T-helper 1 cell treated with Interleukin-12 subunit alpha and Interleukin-12 subunit beta and Interleukin-4 antibody, amounts not matched to agents 30 μg/mL and 1 μg/mL, for 36 hours (primary cell): ENCODE data around the gene SLC26A8.
"Not testable (repeated sequence)": the region's sequence is repeated elsewhere in the genome, so short reads cannot be mapped to it uniquely, and the experiment has no call there.

Experiments used
- H3K27ac Mint-ChIP-seq: one replicate; pipeline ENCODE4 v1.8.0; 2021; ENCODE audit warnings: mild to moderate bottlenecking, mixed read lengths
- H3K27me3 Mint-ChIP-seq: one replicate; pipeline ENCODE4 v1.8.0; 2021; ENCODE audit warnings: low read depth, mixed read lengths
- H3K36me3 Mint-ChIP-seq: one replicate; pipeline ENCODE4 v1.8.0; 2021; ENCODE audit warnings: low read depth, mixed read lengths
- H3K4me1 Mint-ChIP-seq: one replicate; pipeline ENCODE4 v1.8.0; 2021; ENCODE audit warnings: low read depth, mixed read lengths
- H3K4me3 Mint-ChIP-seq: one replicate; pipeline ENCODE4 v1.8.0; 2021; ENCODE audit warnings: mild to moderate bottlenecking, moderate library complexity, mixed read lengths
- H3K9me3 Mint-ChIP-seq: one replicate; pipeline ENCODE4 v1.8.0; 2021; ENCODE audit warnings: mixed read lengths

The SLC26A8 gene

DNA sequence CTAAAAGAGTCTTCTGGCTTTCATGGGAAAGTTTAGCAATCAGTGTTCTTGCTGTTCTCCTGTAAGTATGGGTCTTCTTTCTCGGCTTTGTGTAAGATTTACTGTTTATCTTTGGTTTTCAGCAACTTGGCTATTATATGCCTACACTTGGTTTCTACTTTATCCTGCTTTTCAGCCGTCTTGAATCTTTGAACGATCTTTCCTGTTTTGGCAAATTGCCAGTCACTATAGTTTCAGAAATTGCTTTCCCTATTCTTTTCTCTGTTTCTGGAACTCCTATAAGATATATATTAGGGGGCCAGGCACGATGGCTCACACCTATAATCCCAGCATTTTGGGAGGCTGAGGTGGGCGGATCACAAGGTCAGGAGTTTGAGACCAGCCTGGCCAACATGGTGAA lies 89.0 kb downstream of the SLC26A8 start:
- Mint-ChIP-seq H3K27me3 (peaks cover 17% of the 10 kb centered on the region), H3K9me3 (peaks cover 3% of the 10 kb centered on the region), H3K27ac (no peak overlapping the region), H3K36me3 (no peaks in the 10 kb centered on the region), H3K4me1 (no peaks in the 10 kb centered on the region), H3K4me3 (no peak overlapping the region)

GRCh38 chr6:35933844-35934243 lies 90.6 kb downstream of the SLC26A8 start:
- peaks cover 3% of the 10 kb centered on the region for H3K9me3 Mint-ChIP-seq
- H3K4me1 Mint-ChIP-seq = no peaks in the 10 kb centered on the region
- peaks cover 12% of the 10 kb centered on the region for H3K27me3 Mint-ChIP-seq
- H3K27ac Mint-ChIP-seq = no peak overlapping the region
- no peaks in the 10 kb centered on the region for H3K36me3 Mint-ChIP-seq
- H3K4me3 Mint-ChIP-seq = no peak overlapping the region

DNA sequence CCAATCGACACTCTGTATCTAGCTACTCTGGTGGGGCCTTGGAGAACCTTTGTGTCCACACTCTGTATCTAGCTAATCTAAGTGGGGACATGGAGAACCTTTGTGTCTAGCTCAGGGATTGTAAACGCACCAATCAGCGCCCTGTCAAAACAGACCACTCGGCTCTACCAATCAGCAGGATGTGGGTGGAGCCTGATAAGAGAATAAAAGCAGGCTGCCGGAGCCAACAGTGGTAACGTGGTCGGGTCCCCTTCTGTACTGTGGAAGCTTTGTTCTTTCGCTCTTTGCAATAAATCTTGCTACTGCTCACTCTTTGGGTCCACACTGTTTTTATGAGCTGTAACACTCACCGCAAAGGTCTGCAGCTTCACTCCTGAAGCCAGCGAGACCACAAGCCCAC lies 92.6 kb downstream of the SLC26A8 start:
- H3K4me3 Mint-ChIP-seq, H3K27me3 Mint-ChIP-seq, H3K9me3 Mint-ChIP-seq, H3K27ac Mint-ChIP-seq, H3K4me1 Mint-ChIP-seq, H3K36me3 Mint-ChIP-seq: not testable (repeated sequence)

DNA sequence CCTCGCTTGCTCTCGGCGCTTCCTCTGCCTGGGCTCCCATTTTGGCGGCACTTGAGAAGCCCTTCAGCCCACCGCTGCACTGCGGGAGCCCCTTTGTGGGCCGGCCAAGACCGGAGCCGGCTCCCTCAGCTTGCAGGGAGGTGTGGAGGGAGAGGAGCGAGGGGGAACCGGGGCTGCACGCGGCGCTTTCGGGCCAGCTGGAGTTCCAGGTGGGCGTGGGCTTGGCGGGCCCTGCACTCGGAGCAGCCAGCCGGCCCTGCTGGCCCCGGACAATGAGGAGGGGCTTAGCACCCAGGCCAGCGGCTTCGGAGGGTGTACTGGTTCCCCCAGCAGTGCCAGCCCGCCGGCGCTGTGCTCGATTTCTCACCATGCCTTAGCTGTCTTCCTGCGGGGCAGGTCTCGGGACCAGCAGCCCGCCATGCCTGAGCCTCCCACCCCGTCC lies 93.3 kb downstream of the SLC26A8 start:
- Mint-ChIP-seq H3K27ac (no peak overlapping the region), H3K36me3 (no peaks in the 10 kb centered on the region), H3K4me3 (no peak overlapping the region), H3K4me1 (no peaks in the 10 kb centered on the region), H3K9me3 (no peaks in the 10 kb centered on the region), H3K27me3 (peaks cover 6% of the 10 kb centered on the region)

DNA sequence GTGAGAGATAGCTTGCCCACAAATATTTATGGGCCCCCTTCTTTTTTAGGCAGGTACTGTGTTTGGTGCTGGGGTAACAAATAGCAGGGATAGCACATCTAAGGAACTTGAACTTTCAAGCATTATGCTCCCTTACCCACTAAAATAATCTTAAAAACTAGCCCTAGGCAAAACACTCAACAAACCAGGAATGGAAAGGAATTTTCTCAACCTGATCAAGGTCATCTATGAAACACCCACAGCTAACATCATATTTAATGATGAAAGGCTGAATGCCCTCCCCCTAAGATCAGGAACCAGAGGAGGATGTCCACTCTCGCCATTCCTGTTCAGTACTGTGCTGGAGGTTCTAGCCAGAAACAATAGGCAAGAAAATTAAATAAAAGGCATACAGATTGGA lies 94.8 kb downstream of the SLC26A8 start:
- Mint-ChIP-seq H3K27ac (no peak overlapping the region), H3K27me3 (no peaks in the 10 kb centered on the region), H3K36me3 (peaks cover 2% of the 10 kb centered on the region), H3K4me3 (no peak overlapping the region), H3K4me1 (peaks cover 3% of the 10 kb centered on the region), H3K9me3 (no peaks in the 10 kb centered on the region)

- no peak overlapping the region for H3K4me3 Mint-ChIP-seq
- H3K27ac Mint-ChIP-seq = no peak overlapping the region
- no peaks in the 10 kb centered on the region for H3K27me3 Mint-ChIP-seq
- peaks cover 3% of the 10 kb centered on the region for H3K36me3 Mint-ChIP-seq
- H3K9me3 Mint-ChIP-seq = no peaks in the 10 kb centered on the region
- H3K4me1 Mint-ChIP-seq = peaks cover 15% of the 10 kb centered on the region
Observed at GRCh38 chr6:35926509-35927215, 97.8 kb downstream of the SLC26A8 start.

DNA sequence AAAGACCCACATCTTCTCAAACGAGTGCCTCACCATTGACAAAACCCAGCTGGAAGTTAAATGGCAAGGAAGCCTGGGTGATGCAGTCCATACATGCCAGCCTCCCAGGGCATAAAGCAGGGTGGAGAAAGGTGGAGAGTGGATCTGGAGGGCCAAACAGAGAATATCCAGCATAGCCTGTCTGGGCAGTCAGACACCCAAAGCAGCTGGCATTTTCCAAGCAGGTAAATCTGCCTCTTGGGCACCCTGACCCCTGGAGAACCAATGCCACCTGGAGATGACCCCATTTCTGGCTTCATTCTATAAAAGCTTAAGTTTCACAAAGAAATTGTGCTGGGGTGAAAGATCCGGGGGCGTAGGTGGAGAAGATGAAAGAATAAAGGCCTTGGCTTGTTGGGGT lies 98.5 kb downstream of the SLC26A8 start:
- Mint-ChIP-seq H3K9me3 (no peaks in the 10 kb centered on the region), H3K4me1 (peaks cover 18% of the 10 kb centered on the region), H3K27me3 (no peaks in the 10 kb centered on the region), H3K4me3 (no peak overlapping the region), H3K36me3 (peaks cover 3% of the 10 kb centered on the region), H3K27ac (no peak overlapping the region)

DNA sequence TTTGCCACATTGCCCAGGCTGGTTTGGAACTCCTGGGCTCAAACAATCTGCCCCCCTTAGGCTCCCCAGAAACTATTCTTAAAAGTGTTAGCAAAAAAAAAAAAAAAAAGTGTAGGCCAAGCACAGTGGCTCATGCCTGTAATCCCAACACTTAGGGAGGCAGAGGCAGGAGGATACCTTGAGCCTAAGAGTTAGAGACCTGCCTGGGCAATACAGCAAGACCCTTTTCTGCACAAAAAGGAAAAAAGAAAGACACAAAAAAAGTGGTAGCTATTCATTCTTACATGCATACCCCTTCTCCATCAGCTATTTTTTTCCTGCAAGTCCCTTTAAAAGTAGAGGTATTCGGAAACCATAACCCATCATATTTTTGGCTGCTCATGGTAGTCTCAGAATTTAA lies 100.3 kb downstream of the SLC26A8 start:
- Mint-ChIP-seq H3K4me3 (no peak overlapping the region), H3K27ac (no peak overlapping the region), H3K27me3 (no peaks in the 10 kb centered on the region), H3K9me3 (no peaks in the 10 kb centered on the region), H3K4me1 (peaks cover 25% of the 10 kb centered on the region), H3K36me3 (peaks cover 9% of the 10 kb centered on the region)

DNA sequence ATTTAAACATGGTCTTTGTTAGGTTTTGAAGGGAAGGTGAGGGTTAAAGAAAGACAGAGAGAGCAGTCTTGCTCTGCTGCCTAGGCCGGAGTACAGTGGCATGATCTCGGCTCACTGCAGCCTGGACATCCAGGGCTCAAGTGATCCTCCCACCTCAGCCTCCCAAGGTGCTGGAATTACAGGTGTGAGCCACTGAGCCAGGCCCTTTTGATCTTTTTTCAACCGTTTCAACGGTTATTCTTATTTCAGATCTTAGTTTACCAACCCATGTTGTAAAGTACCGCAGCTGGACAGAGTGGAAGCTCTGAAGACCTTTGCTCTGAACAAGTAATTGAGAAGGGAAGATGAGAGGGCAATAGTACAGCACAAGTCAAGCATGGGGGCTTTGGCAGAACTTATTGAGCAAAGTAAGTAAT lies 102.3 kb downstream of the SLC26A8 start:
- no peaks in the 10 kb centered on the region for H3K27me3 Mint-ChIP-seq
- H3K9me3 Mint-ChIP-seq = no peaks in the 10 kb centered on the region
- H3K4me3 Mint-ChIP-seq = peak overlapping the region; percentile 96
- H3K36me3 Mint-ChIP-seq = peaks cover 11% of the 10 kb centered on the region
- no peak overlapping the region for H3K27ac Mint-ChIP-seq
- H3K4me1 Mint-ChIP-seq = peaks cover 40% of the 10 kb centered on the region

DNA sequence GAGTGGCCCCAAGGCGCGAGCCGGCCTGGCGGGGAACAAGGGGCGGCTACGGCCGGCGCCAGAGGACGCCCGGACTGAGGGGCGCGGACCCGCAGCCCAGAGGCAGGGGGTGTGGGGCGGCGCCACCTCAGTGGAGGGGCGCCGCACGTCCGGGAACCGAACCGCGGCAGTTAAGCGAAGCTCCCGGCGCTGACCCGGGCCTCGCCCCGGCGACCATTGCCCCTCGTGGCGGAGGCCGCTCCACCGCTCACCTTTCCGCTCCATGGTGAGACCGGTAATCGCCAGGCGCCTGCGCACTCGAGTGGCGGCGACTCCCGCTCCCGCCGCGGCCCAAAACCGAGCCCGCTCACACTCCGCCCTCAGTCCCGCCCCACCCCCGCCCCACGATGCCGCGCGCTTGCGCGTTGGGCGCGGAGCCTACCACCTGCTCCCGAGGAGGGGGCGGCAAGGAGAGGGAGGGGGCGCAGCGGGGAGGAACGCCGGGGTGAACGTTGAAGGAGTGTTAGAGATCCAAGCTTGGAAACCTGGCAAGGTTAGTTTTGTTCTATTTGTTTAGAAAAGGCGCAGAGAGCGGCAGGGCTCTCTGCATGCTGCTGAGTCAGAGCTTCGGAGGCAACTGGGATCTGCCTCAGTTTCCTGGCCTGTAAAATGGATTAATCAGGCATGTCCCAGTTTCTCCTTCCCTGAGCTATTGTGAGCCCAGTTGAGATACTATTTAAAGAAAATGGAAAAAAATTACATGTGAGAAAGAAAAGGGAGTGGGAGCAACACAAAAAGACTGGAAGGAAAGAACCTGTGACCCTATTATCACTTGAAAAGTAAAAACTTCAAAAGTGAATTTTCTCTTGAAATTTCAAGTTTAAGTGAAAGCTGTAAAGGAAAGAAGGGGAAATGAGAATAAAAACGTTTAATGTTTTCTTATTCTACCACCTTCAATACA lies 103.4 kb downstream of the SLC26A8 start, which contains the start of gene SRPK1:
SRPK1 (minus strand) TSS at position 306 of the 940 bp plus-strand sequence; CDS start at position 264, 42 bp downstream.
- Mint-ChIP-seq H3K4me1 (peaks cover 44% of the 10 kb centered on the region), H3K4me3 (peak within 1 kb of the TSS; percentile 96), H3K9me3 (no peaks in the 10 kb centered on the region), H3K27me3 (no peaks in the 10 kb centered on the region), H3K36me3 (peaks cover 13% of the 10 kb centered on the region), H3K27ac (peak within 1 kb of the TSS; percentile 95)

DNA sequence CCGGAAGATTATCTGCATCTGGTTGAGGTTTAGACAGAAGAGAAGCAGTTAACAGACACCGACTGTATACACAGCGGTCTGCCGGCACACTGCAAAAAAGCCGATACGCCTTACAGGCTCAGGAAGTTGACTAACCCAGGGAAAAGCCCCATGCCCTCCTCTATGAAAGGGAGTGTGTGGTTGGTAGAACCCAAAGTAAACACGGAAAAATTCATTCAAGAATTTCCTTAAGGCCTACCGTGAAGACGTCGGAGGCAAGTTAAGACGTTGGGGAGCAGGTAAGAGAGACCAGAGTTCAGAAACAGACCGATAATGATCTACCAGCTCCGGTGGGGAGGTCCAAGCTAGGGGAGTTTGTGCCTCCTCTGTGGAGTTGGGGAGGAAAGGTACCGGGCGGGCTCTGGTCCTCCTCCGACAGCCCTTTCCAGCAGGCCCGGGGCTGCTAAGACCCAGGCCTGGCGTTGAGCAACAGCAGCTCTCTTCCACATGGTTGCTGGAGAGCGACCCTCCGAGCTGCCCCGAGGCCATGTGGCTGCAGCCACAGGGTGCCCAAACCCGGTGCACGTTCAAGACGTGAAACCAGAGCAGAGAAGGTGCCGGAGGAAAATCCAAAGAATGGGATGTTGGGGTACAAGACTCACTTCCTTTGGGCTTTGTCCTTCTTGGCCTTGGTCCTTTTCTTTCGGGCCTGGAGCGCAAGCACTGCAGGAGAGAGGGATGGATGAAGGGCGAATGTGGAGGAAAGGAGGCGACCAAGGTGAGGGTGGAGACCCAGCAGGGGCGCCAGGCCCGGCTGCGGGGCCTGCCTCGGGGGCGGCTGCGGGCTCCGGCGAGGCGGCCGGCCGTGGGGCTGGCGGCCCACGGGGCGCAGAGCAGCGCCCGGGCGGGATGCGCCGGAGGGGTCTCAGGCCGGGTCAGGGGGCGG lies 104.4 kb downstream of the SLC26A8 start:
- H3K4me1 Mint-ChIP-seq = peaks cover 44% of the 10 kb centered on the region
- H3K27ac Mint-ChIP-seq = peak overlapping the region; percentile 95
- H3K4me3 Mint-ChIP-seq = peak overlapping the region; percentile 95
- H3K27me3 Mint-ChIP-seq = no peaks in the 10 kb centered on the region
- no peaks in the 10 kb centered on the region for H3K9me3 Mint-ChIP-seq
- peaks cover 14% of the 10 kb centered on the region for H3K36me3 Mint-ChIP-seq

GRCh38 chr6:35919085-35919826 lies 105.2 kb downstream of the SLC26A8 start:
- Mint-ChIP-seq H3K27ac (peak overlapping the region; percentile 95), H3K27me3 (no peaks in the 10 kb centered on the region), H3K36me3 (peaks cover 15% of the 10 kb centered on the region), H3K9me3 (no peaks in the 10 kb centered on the region), H3K4me1 (peaks cover 38% of the 10 kb centered on the region), H3K4me3 (peak overlapping the region; percentile 95)

DNA sequence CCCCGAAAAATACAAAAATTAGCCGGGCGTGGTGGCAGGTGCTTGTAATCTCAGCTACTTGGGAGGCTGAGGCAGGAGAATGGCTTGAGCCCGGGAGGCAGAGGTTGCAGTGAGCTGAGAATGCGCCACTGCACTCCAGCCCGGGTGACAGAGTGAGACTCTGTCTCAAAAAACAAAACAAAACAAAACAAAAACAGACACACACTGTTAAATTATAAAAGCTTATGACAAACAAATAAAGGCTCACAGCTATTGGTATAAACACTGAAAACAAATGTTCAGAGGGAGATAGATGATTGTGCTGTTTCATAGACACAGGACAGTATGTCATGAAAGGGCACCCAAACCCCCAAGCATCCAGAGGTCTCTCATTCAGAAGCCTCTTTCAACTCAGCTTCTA lies 107.5 kb downstream of the SLC26A8 start:
- Mint-ChIP-seq H3K36me3 (peaks cover 28% of the 10 kb centered on the region), H3K4me1 (peaks cover 29% of the 10 kb centered on the region)
- not testable (repeated sequence) for H3K27ac Mint-ChIP-seq, H3K27me3 Mint-ChIP-seq, H3K4me3 Mint-ChIP-seq, H3K9me3 Mint-ChIP-seq
